ENCODE data around the gene CACNA1D.

CACNA1D gene

GRCh38 chr3:53844262-53845102, 350.1 kb downstream of the CACNA1D start:
- H3K4me2 ChIP-seq (ENCODE audit: low read length), result peak overlapping the region; percentile 87
- H3K4me1 ChIP-seq (ENCODE audit: low read length), result peaks cover 36% of the 10 kb centered on the region
- no peak for TF ChIP-seq CTCF (IDR thresholded peaks at IDR 0.05; ENCODE audit: low read depth, low read length)
- no peak for TF ChIP-seq EZH2phosphoT487 (IDR thresholded peaks at IDR 0.05; ENCODE audit: low read depth)
- H2AFZ ChIP-seq (ENCODE audit: low read depth, low read length), result no peak overlapping the region
- no peaks in the 10 kb centered on the region for H3K27me3 ChIP-seq (ENCODE audit: low read depth, low read length)
- H3K9ac ChIP-seq (ENCODE audit: low read length), result no peak overlapping the region
- no peaks in the 10 kb centered on the region for H3K9me3 ChIP-seq (ENCODE audit: insufficient read depth, low read length)
- no peaks in the 10 kb centered on the region for H4K20me1 ChIP-seq (ENCODE audit: insufficient read depth, low read length)
- H3K27ac ChIP-seq (ENCODE audit: low read length), result no peak overlapping the region
- no peaks in the 10 kb centered on the region for H3K79me2 ChIP-seq (ENCODE audit: low read length)
- peak overlapping the region; percentile 88; the same call in 1 of the 2 replicates for H3K4me3 ChIP-seq (ENCODE audit: low read length)
- H3K36me3 ChIP-seq (replicated peaks; ENCODE audit: low read depth, low read length), result no peaks in the 10 kb centered on the region

GRCh38 chr3:53845103-53845880, 350.9 kb downstream of the CACNA1D start:
- no peaks in the 10 kb centered on the region for H4K20me1 ChIP-seq (ENCODE audit: insufficient read depth, low read length)
- peak overlapping the region; percentile 88 for H3K4me3 ChIP-seq (ENCODE audit: low read length)
- peaks cover 36% of the 10 kb centered on the region for H3K4me1 ChIP-seq (ENCODE audit: low read length)
- no peaks in the 10 kb centered on the region for H3K79me2 ChIP-seq (ENCODE audit: low read length)
- H3K27ac ChIP-seq (ENCODE audit: low read length), result no peak overlapping the region
- H2AFZ ChIP-seq (ENCODE audit: low read depth, low read length), result peak overlapping the region; percentile 83
- peak overlapping the region; percentile 87 for H3K4me2 ChIP-seq (ENCODE audit: low read length)
- no peaks in the 10 kb centered on the region for H3K36me3 ChIP-seq (replicated peaks; ENCODE audit: low read depth, low read length)
- no peaks in the 10 kb centered on the region for H3K27me3 ChIP-seq (ENCODE audit: low read depth, low read length)
- H3K9me3 ChIP-seq (ENCODE audit: insufficient read depth, low read length), result no peaks in the 10 kb centered on the region
- peak overlapping the region; percentile 86 for H3K9ac ChIP-seq (ENCODE audit: low read length)
- no peak for TF ChIP-seq EZH2phosphoT487 (IDR thresholded peaks at IDR 0.05; ENCODE audit: low read depth)
- TF ChIP-seq CTCF (IDR thresholded peaks at IDR 0.05; ENCODE audit: low read depth, low read length), result peak; percentile 47

GRCh38 chr3:53845881-53846133, 351.4 kb downstream of the CACNA1D start:
- Histone ChIP-seq H3K4me1 (ENCODE audit: low read length) (peaks cover 36% of the 10 kb centered on the region), H4K20me1 (ENCODE audit: insufficient read depth, low read length) (no peaks in the 10 kb centered on the region), H3K27me3 (ENCODE audit: low read depth, low read length) (no peaks in the 10 kb centered on the region), H3K4me3 (ENCODE audit: low read length) (peak overlapping the region; percentile 88), H3K9ac (ENCODE audit: low read length) (peak overlapping the region; percentile 86), H3K4me2 (ENCODE audit: low read length) (peak overlapping the region; percentile 87), H3K36me3 (replicated peaks; ENCODE audit: low read depth, low read length) (no peaks in the 10 kb centered on the region), H3K27ac (ENCODE audit: low read length) (no peak overlapping the region), H3K79me2 (ENCODE audit: low read length) (no peaks in the 10 kb centered on the region), H2AFZ (ENCODE audit: low read depth, low read length) (peak overlapping the region; percentile 83), H3K9me3 (ENCODE audit: insufficient read depth, low read length) (no peaks in the 10 kb centered on the region)
- TF ChIP-seq CTCF (IDR thresholded peaks at IDR 0.05; ENCODE audit: low read depth, low read length) (peak; percentile 1; the same call in 1 of the 2 replicates), EZH2phosphoT487 (IDR thresholded peaks at IDR 0.05; ENCODE audit: low read depth) (no peak)

- peak within 1 kb of the TSS; percentile 83 for H2AFZ ChIP-seq (ENCODE audit: low read depth, low read length)
Observed at GRCh38 chr3:53846134-53846850, 351.9 kb downstream of the CACNA1D start, which contains the start of the genes CHDH and IL17RB. CHDH (minus strand) TSS chr3:53846419; CDS start chr3:53824008, 22,411 bp downstream. IL17RB (plus strand) TSS chr3:53846568; CDS start chr3:53846589, 21 bp downstream.

More at GRCh38 chr3:53846134-53846850, 351.9 kb downstream of the CACNA1D start, which contains the start of the genes CHDH and IL17RB:
- Histone ChIP-seq H3K4me3 (ENCODE audit: low read length) (peak within 1 kb of the TSS; percentile 88), H3K9ac (ENCODE audit: low read length) (peak within 1 kb of the TSS; percentile 86), H3K79me2 (ENCODE audit: low read length) (no peaks in the 10 kb centered on the region), H3K4me2 (ENCODE audit: low read length) (peak within 1 kb of the TSS; percentile 87), H3K36me3 (replicated peaks; ENCODE audit: low read depth, low read length) (no peaks in the 10 kb centered on the region), H4K20me1 (ENCODE audit: insufficient read depth, low read length) (no peaks in the 10 kb centered on the region), H3K4me1 (ENCODE audit: low read length) (peaks cover 36% of the 10 kb centered on the region), H3K27me3 (ENCODE audit: low read depth, low read length) (no peaks in the 10 kb centered on the region), H3K27ac (ENCODE audit: low read length) (no peak within 1 kb of the TSS), H3K9me3 (ENCODE audit: insufficient read depth, low read length) (no peaks in the 10 kb centered on the region)
- no peak for TF ChIP-seq CTCF (IDR thresholded peaks at IDR 0.05; ENCODE audit: low read depth, low read length)
- no peak for TF ChIP-seq EZH2phosphoT487 (IDR thresholded peaks at IDR 0.05; ENCODE audit: low read depth)

Measured in OCI-LY3 (cell line).